SH-SY5Y (cell line): ENCODE measurements around the gene LRRC8C.

Experiments
- GATA2 ChIP-seq: IDR thresholded peaks from 2 replicates; pipeline ENCODE4 v1.6.1; 2011; ENCODE audit warnings: mild to moderate bottlenecking, low read depth, low read length
- GATA3 ChIP-seq: IDR thresholded peaks from 2 replicates; pipeline ENCODE4 v1.6.1; 2011; ENCODE audit warnings: low read depth, mild to moderate bottlenecking, low read length, moderate library complexity

The LRRC8C gene

GRCh38 chr1:89635825-89636815 is 3.2 kb downstream of the LRRC8C start:
- no peak for TF ChIP-seq GATA3
- no peak for TF ChIP-seq GATA2

- TF ChIP-seq GATA3 = no peak
- no peak for TF ChIP-seq GATA2
Measured at GRCh38 chr1:89637496-89637895, 4.6 kb downstream of the LRRC8C start.

GRCh38 chr1:89640440-89640839 is 7.5 kb downstream of the LRRC8C start:
- TF ChIP-seq GATA2 (peak; percentile 39; the same call in 1 of the 2 replicates), GATA3 (0 out of 2 replicates have a peak, but pooled peaks have one; percentile 41)

- TF ChIP-seq GATA2 = no peak
Measured at GRCh38 chr1:89641781-89642180, 8.9 kb downstream of the LRRC8C start.

GRCh38 chr1:89643577-89643976 is 10.7 kb downstream of the LRRC8C start:
- no peak for TF ChIP-seq GATA3
- no peak for TF ChIP-seq GATA2

GRCh38 chr1:89644119-89644814 is 11.3 kb downstream of the LRRC8C start:
- TF ChIP-seq GATA3 (no peak), GATA2 (no peak)

- no peak for TF ChIP-seq GATA2
- TF ChIP-seq GATA3 = no peak
Measured at GRCh38 chr1:89646259-89646658, 13.3 kb downstream of the LRRC8C start.

- TF ChIP-seq GATA2 (no peak), GATA3 (no peak)
Measured at GRCh38 chr1:89649783-89650182, 16.9 kb downstream of the LRRC8C start.

GRCh38 chr1:89652373-89652772 is 19.5 kb downstream of the LRRC8C start:
- no peak for TF ChIP-seq GATA3
- no peak for TF ChIP-seq GATA2

GRCh38 chr1:89657886-89658285 is 25.0 kb downstream of the LRRC8C start:
- TF ChIP-seq GATA3 (no peak), GATA2 (no peak)

- TF ChIP-seq GATA3 = no peak
- no peak for TF ChIP-seq GATA2
Measured at GRCh38 chr1:89659322-89660081, 26.6 kb downstream of the LRRC8C start.

- TF ChIP-seq GATA3 (no peak), GATA2 (no peak)
Measured at GRCh38 chr1:89660224-89661061, 27.5 kb downstream of the LRRC8C start.

- TF ChIP-seq GATA3 (no peak), GATA2 (no peak)
Measured at GRCh38 chr1:89665941-89666340, 33.0 kb downstream of the LRRC8C start.
